Suppressor macrophage treated with lipopolysaccharide for 1 hour (primary cell): ENCODE results near the gene KRABD2.
A peak's percentile ranks its signal among the peaks of the same experiment; 100 is the strongest.
"Not testable (repeated sequence)": the region's sequence is repeated elsewhere in the genome, so short reads cannot be mapped to it uniquely, and the experiment has no call there.

Experiments
- DNase-seq, 3 donors: peaks; one replicate each; pipeline ENCODE4 v3.0.0-alpha.2; 2020 to 2022

The KRABD2 gene

DNA sequence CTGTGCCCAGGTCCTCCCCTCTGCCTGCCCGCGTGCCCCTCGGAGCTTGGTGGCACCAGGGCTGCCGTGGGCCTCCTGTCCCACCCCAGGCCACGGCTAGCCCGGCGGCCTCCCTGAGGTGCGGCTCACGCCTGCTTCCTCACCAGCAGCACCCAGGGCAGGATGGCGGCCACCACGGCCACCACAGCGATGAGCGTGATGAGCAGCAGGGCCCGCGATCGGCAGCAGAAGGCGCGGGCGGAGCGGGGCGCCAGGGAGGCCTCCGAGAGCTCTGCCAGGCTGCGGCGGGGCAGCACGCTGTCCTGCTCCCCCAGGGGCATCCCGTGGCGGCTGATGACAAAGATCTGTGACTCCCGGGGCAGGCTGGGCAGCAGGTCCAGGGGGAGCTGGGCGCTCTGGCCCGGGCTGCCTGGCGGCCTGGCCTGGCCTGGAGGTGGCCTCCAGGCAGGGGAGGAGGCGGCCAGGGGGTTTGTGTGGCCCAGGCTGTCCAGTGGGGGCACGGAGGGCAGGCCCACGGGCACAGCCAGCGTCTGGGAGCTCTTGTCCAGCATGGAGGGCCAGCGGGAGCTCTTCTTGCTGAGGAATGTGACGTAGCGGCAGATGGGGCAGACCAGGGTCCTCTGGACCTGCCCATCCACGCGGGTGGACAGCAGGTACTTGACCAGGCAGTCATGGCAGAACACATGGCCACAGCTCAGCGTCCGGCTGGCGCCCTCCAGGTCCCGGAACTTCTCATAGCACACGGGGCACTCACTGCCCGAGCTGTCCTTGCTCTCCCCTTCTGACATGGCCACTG, 16.4 kb upstream of the KRABD2 start:
- no peak for DNase-seq

DNA sequence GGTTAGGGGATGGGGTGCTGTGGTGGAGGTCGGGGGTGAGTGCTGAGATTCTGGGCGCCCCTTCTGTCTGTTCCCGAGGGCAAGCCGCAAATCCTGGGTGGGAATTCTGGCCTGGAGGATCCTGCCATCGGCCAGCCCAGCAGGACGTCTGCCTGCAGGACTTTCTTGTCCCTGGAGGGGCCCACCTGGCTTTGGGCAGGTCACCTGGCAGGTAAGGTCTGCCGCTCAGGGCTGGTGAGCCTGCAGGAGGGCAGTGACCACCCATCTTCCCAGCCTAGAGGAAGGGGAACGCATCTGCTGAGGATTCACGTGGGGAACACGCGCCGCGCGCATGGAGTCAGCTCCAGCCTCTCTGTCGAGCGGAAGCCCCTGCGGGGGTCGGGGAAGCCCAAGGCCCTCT, 15.8 kb upstream of the KRABD2 start:
- DNase-seq, result no peak

DNA sequence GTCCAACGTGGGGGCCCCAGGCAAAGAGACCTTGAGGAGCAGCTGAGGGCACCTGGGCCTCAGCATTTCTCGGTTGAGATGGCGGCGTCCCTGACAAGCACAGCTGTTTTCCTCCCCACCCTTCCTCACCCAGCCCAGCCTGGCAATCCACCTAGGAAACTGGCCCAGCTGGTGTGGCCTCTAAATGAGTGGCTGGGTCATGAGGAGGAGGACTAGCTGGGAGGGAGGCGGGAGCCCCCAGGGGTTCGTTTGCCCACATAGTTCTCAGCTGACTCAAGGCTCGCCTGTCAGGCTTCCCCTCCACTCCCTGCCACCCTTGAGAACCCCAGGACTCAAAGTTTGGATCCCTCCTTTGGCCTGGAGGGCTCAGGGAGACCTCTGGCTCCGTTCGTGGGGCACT, 15.2 kb upstream of the KRABD2 start:
- no peak for DNase-seq

DNA sequence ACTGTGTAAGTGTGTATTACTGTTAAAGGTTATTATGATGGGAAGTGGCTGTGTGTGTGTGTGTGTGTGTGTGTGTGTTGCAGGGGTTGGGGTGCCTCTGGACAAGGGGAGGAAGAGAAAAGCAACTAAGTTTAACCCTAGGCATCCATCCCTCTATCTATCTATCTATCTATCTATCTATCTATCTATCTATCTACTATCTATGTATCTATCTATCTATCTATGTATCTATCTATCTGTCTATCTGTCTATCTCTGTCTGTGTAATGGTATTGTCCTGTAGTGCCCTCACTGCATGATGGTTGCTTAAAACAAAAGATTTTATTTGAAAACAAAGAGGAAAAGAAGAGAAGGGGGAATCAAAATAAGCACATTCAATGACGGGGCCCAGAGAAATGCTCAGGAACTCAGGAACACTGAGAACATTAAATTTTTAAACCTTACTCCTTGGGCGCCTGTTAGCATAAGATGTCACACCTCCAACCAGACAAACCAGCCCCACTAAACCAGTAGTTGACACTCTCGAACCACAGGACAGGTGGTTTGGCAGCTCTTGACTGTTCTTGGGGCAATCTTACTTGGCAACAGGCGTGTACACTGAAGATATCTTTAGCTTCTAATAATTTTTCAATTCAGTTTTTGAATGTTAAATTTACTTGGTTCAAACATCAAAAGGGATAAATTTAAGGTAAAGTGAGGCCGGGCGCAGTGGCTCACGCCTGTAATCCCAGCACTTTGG, 11.6 kb upstream of the KRABD2 start:
- no peak for DNase-seq

DNA sequence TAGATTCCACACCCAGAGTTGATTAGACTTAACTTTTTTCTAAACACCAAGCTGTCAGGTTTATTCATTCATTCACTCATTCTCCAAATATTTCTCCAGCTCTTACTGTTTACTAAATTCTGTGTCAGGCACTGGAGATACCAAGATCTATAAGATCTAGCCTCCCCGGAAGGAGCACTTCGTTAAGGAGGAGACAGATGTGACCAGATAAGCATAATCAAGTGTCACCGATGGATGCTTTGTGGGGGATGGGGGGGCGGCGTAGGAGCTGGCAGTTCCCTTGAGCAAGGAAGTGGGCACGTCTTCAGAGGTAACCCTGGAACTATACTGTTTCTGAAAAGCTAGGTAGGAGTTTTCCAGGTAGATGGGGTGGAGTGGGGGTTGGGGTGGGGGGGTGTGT, 10.3 kb upstream of the KRABD2 start:
- no peak for DNase-seq

DNA sequence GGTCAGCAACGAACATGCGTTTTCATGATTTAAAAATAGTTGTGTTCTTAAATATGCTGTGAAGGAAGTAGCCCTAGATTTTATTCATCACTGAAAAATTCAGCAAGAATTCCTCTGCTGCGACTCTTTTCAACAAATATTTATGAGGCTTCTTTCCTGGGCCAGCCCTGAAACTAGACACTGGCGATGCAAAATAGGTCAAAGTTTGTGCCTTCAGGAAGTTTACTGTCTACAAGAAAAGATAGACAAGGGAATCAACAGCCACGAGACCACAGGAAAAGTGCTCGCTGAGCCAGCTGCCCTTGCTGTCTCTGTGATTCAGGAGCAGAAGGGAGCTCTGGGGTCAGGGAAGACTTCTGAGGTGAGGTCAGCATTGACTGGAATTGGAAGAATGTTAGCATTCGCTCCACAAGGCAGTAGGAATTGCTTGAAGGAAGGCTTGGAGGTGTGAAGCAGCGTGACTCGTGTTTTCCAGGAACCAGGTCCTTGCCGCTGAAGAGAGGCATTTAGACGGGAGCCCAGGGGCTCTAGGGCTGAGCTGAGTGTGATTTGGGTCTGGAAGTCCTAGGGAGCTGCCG, 8.4 kb upstream of the KRABD2 start:
- no peak for DNase-seq

DNA sequence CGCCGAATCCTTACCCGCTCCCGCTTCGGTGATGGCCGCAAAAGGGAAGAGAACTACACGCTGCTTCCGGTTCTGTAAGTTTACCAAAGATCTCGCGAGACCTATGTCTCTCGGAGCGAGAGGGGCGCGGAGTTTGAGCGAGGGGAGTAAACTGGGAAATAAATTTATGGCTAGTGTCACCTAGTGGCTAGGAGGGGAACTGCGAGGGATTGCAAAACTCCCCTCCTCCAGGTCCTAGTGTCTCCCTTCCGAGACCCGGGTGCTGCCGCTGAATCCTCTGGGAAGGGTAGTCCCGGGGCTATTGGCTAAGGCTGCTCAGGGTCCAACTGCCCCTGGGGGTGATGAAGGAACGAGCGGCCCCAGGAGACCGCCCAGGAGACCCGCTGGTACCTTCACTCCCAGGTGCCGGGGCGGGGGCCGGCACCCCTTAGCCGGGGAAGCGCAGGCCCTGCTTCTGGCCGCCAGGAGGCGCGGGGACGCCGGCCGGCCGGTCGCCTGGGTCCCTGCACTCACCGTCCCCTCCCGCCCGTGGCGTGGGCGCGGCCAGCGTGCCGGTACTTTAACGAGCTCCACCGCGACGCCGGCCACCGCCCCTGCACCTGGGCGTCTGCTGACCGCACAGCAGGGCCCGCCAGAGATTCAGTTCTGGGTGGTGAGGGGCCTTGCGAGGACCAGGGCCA, 6.8 kb upstream of the KRABD2 start, which contains the start of gene RPL26:
Gene RPL26 (minus strand): TSS at position 51 of the 680 bp plus-strand sequence. CDS start 883 bp downstream, outside the sequence.
- peak; percentile 97 to 100 (median 100) for DNase-seq

DNA sequence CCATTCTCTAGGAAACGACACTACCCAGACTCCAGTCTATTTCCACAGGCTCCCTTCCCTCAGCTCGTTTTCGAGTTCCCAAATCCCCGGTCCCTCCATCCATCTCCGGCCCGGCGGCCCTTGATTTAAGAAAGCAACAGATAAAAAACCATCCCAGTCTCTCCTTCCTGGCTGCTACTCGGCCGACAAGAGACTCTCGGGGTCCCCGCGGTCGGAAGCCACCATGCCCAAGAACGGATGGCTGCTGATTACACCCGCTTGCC, 6.3 kb upstream of the KRABD2 start:
- no peak for DNase-seq

DNA sequence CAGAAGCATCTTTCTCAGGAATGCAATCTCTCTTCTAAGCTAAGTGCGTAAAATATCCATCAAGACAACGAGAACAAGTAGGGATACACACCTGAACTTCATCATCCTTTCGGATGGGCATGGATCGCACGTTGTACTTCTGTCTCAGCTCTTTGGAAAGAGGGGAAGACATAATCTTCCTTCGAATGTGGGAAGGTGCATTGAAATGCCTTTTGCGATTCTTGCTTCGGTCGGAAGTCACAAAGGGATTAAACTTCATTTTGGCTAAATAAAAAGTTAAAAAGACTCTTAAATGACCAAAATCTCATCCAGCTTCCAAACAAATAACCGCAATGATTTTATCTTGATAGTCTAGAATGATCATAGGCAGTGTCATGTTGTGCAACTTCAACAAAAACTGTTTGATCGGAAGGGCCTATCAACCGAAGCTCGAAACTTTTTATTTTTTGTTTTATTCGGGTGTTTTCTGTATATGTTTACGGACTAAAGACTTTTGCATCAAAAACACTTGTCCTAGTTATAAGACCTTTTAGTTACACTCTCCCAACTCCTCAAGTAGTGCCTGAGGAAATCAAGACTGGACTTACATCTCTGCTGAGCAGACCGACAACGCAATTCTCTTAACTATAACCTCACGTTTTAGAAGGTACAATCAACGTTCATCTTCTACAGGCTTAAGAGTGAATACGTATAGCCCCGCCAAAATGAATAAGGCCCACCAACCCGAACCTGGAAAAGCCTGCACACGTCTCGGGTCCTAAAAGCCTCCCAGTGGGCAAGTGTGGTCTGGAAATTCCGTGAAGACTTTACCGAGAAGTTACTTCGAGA, 5.8 kb upstream of the KRABD2 start:
- peak in 1 of 3 donors; percentile 9 for DNase-seq

DNA sequence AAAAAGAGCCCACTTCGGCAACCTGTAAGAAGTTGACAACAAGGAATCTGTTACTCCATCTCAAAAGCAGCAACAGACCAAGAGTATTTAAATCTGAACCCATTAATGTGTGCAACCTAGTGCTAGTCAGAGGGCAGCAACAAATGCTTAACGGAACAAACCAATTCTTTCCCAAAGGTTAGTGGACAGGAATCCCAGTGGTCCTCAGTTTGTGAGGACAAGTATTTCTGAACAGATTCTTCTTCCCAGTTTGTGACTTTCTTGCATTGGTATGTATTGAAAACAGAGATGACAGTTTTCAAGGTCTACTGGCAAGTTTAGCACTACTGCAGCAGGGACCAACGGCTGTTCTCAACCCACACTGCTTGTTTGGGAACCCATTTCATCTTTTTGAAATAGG, 3.5 kb upstream of the KRABD2 start:
- DNase-seq, result no peak

DNA sequence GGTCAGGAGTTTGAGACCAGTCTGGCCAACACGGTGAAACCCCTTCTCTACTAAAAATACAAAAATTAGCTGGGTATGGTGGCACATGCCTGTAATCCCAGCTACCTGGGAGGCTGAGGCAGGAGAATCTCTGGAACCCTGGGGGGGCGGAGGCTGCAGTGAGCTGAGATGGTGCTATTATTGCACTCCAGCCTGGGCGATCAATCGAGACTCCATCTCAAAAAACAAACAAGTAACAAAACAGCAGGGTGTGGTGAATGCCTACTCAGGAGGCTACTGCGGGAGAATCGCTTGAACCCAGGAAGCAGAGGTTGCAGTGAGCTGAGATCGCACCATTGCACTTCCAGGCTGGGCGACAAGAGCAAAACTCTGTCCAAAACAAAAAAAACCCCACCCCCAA, 1.6 kb upstream of the KRABD2 start:
- DNase-seq, result not testable (repeated sequence)

DNA sequence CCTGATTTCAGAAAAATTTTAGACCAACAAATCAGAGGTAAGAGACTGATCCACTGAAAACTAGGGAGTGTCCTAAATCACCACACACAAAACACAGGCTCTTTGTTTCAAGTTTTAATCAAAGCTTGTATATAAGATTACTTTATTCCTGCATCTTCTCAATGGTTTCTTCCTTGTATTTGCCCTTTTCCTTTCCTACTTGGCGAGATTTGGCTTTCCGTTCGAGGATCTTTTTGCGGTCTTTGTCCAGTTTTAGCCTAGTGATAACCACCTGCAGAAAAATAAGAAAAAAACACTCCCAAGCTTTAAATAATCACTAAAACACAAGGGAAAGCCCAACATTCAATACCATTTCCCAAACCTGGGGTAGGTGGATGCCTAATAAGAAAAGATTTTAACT, 918 bp upstream of the KRABD2 start:
- DNase-seq, result no peak

DNA sequence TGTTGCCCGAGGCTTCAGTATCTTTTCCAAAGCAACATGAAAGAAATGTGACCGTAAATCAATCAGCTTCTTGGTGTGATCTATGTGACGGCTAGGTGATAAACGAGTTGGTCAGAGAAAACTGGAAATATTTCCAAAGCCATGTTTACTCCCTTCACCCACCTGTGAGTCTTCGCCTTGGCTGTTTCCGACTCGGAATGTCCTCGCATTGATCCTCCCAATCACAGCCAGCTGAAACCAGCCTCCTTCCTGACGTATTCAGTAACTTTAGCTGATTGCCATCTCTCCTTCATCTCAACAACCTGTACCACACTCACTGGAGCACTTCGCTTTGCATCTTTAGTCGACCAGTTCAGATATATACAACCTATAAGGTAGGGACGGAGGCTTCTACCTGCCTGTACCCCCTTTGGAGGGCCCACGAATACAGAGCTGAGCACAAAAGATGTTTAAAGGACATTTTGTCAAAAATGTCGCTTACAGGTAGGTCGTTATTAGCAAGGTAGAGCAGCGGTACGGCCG, 705 bp downstream of the KRABD2 start:
- DNase-seq, result no peak

DNA sequence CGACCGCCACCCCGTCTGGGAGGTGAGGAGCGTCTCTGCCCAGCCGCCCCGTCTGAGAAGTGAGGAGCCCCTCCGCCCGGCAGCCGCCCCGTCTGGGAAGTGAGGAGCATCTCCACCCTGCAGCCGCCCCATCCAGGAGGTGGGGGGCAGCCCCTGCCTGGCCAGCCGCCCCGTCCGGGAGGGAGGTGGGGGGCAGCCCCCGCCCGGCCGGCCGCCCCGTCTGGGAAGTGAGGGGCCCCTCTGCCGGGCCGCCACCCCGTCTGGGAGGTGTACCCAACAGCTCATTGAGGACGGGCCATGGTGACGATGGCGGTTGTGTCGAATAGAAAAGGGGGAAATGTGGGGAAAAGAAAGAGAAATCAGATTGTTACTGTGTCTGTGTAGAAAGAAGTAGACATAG, 2.6 kb downstream of the KRABD2 start:
- not testable (repeated sequence) for DNase-seq

DNA sequence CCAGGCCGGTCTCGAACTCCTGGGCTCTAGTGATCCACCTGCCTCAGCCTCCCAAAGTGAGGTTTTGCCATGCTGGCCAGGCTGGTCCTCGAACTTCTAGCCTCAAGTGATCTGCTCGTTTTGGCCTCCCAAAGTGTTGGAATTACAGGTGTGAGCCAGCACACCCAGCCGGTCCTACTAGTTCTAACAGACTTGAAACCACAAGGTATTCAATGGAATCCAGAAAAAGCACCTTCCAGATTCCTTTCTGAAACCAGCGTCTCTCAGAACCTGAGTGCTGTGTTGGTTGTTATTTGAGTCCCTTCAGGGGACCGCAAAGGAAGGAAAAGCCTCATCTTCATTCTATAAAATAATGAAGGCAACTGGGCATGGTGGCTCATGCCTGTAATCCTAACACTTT, 4.1 kb downstream of the KRABD2 start:
- peak in 1 of 3 donors; percentile 14 for DNase-seq

DNA sequence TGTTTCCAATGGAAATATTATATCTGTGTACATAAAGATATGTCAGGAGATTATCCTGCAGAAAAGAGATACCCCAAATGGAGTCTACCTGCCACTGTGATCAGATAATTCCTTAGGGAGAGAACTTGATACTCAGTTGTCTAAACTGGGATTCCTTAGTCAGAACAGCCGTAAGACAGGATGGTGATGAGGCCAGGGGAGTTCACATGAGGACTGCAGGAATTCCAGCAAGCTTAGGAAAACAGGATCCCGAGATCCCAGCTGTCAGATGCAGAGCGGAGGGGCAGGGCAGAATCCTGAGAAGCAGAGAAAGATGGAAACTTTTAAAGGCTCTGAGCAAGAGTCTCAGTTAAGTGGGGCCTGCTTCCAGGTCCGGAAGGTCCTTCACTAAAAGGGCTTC, 4.7 kb downstream of the KRABD2 start:
- no peak for DNase-seq

DNA sequence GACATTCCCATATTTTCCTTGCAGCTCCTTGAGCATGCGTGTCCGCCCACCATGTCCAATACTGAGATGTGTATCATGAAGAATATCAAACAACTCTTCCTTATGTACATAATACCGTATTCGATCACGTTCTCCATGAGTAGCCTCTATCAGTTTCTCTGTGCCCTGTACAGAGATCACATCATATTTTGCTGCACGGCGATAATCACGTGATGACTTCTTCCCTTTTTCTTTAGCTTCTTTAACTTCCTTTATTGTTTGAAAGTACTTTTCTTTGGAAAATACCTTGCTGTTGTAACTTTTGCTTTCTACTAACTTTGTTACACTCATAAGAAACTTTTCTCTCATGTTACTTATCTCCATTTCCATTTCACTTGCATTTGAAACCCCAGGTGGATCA, 6.6 kb downstream of the KRABD2 start:
- peak; percentile 67 to 82 (median 77) for DNase-seq

DNA sequence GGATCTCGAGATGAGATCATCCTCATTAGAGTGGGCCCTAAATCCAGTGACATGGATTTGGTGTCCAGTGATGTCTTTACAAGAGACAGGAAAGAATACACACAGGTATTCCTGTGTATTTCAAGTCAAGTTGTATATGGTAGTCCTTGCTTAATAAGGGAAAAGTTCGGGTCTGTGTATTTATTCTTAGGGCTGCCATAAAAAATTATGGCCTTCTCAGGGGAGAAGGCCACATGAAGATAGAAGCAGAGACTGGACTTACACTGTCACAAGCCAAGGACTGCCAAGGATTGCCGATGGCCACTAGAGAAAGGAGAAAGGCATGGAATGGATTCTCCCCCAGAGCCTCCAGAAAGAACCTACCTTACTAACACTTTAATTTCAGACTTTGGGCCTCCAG, 8.3 kb downstream of the KRABD2 start:
- no peak for DNase-seq

DNA sequence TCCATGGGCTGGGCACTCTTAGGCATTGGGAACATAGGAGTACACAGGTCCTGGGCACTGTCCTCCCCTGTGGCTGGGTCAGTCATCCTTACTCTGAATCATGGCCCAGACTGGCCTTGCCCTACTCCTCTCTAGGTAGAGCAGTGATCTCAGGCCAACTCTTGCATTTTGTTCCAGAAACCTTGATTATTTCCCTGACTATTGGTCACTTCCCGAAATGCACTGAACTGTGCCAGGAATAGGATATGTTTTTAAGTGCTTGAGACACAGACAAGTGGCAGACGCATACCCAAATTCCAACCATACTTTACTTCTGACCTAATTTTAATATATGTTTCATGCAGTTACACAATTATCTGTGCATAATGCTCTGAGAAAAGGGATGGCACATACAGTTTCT, 10.3 kb downstream of the KRABD2 start:
- no peak for DNase-seq

DNA sequence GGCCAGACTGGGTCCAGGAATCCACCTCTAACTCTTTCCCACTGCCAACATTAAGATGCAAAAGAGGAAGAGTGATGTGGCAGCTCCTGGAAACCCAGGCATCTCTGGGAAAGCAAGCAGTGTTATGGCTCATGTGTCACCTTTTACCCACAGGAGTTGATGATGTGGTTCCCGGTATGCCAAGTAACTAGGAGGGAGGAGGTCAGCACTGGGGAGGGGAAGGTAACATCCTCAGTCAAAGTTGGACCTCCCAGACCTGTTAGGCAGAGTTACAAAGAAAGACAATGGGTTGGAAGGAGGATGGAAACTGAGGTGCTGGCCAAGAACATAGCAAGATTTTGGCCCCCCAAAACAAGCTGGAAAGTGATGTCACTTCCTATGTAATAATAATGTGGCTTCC, 11.4 kb downstream of the KRABD2 start:
- DNase-seq, result no peak

DNA sequence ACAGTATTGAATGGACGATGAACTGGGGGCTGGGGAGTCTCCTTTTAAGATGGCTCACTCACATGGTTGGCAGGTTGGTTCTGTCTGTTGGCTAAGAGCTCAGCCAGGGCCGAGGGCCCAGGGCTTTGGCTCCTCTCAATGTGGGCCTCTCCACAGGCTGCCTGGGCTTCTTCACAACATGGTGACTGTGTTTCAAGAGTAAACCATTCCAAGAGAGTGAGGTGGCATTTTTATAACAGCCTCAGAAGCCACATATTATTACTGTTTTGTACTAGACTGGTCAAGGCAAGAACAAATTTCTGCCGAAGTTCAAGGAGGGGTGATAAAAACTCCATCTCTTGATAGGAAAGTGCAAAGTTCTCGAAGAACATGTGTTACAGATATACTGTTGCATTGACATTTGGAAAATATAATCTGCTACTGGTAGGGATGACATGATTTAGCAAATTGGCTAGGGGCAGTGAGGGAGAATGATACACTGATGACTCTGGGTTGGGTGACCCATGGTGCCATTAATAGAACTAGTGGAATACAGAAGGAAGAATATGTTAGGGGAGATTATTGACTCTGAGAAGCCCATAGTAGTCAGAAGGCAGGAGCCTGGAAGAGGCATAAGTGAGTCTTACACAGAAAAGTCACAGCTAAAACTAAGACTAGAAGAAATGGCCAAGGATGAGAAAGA, 13.7 kb downstream of the KRABD2 start:
- peak in 1 of 3 donors; percentile 10 for DNase-seq

DNA sequence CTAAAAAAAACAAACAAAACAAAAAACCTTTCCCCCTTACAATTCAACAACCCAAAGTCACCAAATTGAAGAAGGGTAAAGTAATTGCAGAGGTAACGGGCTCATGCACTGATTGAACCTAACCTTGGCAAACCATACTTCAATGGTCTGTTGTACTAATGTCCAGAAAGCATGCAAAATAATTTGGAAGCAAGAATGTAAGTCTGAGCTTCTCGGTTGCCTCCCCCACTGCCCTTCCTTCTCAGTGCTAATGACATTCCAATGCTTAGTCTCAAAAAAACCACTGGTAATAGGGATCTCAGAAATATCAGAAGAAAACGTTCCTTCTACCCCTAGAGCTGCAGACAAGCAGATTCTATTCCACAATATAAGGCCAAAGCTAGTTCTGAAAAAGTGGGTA, 15.8 kb downstream of the KRABD2 start:
- DNase-seq, result peak in 1 of 3 donors; percentile 13
